ENCODE measurements around the gene INPP5D.

Gene INPP5D

DNA sequence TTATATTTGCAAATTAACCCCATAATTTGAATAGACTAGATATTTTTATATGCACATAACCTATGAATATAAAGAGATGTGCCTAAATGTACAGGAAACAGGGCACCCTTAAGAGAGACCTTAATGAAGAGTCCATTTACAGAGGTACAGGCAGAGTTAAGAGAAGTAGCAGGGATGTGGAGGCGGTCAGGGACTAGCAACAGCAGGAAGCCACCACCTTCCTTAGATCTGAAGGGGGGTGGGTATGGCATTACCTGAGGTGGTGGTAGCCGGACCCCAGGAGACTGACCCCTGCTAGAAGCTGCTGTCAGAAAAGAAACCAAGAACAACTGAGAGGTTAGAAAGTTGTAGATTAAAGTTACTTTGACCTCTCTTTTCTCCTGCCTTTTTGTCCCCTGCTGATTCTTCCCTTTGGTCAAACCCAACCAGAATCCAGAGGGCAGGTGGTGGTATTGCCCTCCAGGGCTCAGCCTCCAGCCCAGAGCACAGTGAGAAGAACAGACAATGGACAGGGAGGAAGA lies 166.4 kb downstream of the INPP5D start:
- TF ChIP-seq, protein P1, sequence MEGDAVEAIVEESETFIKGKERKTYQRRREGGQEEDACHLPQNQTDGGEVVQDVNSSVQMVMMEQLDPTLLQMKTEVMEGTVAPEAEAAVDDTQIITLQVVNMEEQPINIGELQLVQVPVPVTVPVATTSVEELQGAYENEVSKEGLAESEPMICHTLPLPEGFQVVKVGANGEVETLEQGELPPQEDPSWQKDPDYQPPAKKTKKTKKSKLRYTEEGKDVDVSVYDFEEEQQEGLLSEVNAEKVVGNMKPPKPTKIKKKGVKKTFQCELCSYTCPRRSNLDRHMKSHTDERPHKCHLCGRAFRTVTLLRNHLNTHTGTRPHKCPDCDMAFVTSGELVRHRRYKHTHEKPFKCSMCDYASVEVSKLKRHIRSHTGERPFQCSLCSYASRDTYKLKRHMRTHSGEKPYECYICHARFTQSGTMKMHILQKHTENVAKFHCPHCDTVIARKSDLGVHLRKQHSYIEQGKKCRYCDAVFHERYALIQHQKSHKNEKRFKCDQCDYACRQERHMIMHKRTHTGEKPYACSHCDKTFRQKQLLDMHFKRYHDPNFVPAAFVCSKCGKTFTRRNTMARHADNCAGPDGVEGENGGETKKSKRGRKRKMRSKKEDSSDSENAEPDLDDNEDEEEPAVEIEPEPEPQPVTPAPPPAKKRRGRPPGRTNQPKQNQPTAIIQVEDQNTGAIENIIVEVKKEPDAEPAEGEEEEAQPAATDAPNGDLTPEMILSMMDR (IDR thresholded peaks at IDR 0.05; ENCODE audit: extremely low read depth, missing control alignments), result no peak
- DNase-seq (ENCODE audit: low spot score), result no peak

DNA sequence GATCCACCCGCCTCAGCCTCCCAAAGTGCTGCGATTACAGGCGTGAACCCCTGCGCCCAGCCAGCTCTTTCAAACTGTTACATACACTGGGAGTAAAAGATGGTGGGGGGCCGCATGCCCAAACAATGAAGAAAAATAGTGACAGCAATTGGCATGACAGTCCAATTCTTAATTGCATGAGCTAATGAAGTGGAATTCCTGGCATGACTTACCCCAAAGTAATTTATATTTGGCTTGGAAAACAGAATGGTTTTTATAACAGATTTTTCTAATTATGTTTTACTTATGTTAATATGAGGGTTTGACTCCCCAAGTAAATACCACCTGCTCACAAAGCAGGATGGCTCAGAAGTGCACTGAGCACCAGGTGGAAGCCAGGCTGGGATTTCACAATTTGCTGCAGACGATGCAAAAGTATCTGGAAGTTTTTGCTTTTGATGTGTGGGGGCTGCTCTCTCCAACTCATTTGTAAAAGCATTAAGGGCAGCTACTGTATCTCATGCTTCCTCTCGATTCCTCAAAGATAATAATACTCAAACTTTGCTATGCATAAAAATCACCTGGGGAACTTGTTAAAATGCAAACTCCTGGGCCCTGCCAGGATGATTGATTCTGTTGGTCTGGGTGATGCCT lies 167.3 kb downstream of the INPP5D start:
- TF ChIP-seq, protein P1 (IDR thresholded peaks at IDR 0.05; ENCODE audit: extremely low read depth, missing control alignments), result no peak
- no peak for DNase-seq (ENCODE audit: low spot score)

DNA sequence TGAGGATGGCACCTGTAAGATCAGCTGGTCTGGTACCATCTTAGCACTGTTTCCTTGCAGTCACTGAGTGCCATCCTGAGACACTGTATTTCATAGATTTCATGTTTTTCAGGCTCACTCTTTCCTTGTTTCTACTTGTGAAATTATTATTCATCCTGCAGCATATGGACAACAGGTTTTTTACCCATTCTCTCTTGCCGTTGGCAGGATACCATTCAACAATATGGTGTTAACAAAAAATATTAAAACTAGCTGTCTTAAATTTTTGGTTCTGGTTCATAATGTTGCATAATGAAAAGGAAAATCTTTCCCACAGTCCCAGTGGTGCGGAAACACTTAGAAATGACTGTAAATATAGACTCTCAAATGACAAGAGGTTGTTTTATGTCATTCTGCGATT lies 168.2 kb downstream of the INPP5D start:
- no peak for DNase-seq (ENCODE audit: low spot score)
- TF ChIP-seq, protein P1 (IDR thresholded peaks at IDR 0.05; ENCODE audit: extremely low read depth, missing control alignments), result no peak

- TF ChIP-seq, protein P1 (IDR thresholded peaks at IDR 0.05; ENCODE audit: extremely low read depth, missing control alignments), result no peak
- no peak for DNase-seq (ENCODE audit: low spot score)
Measured at GRCh38 chr2:233233618-233234230, 173.6 kb downstream of the INPP5D start.

- no peak for DNase-seq (ENCODE audit: low spot score)
- TF ChIP-seq, protein P1 (IDR thresholded peaks at IDR 0.05; ENCODE audit: extremely low read depth, missing control alignments), result no peak
Measured at GRCh38 chr2:233234264-233234663, 174.1 kb downstream of the INPP5D start.

- no peak for DNase-seq (ENCODE audit: low spot score)
- TF ChIP-seq, protein P1 (IDR thresholded peaks at IDR 0.05; ENCODE audit: extremely low read depth, missing control alignments), result no peak
Measured at GRCh38 chr2:233234996-233235395, 174.9 kb downstream of the INPP5D start.

DNA sequence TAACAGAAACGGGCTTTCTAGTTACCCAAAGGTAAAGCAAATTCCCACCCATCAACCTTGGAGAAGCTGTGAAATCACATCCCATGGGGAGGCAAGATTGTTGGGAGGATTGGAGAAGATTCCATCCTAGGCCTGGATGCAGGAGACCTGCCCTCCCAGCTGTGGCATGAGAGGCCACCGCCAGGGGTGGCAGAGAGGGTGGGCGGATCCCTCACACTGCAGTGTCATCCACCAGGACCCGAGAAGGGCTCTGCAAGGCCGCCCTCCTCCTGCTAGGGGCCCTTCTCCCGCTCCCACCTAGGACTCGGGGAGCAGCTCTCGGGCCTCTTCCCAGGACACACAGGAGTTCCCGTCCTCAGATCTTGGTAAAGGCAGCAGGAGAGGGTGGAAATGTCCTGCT lies 175.8 kb downstream of the INPP5D start:
- no peak for DNase-seq (ENCODE audit: low spot score)

More for the DNA sequence above, 175.8 kb downstream of the INPP5D start:
- TF ChIP-seq, protein P1 (IDR thresholded peaks at IDR 0.05; ENCODE audit: extremely low read depth, missing control alignments), result no peak

Measured in GM20000 (cell line).